GM19455 (cell line): ENCODE results near the gene KDELR3.

ENCODE experiments used
- ATAC-seq: cut with Tn5 transposase; IDR thresholded peaks from one replicate; pipeline ENCODE4 v1.9.1; 2021; ENCODE audit not compliant: unreplicated experiment

The KDELR3 gene

DNA sequence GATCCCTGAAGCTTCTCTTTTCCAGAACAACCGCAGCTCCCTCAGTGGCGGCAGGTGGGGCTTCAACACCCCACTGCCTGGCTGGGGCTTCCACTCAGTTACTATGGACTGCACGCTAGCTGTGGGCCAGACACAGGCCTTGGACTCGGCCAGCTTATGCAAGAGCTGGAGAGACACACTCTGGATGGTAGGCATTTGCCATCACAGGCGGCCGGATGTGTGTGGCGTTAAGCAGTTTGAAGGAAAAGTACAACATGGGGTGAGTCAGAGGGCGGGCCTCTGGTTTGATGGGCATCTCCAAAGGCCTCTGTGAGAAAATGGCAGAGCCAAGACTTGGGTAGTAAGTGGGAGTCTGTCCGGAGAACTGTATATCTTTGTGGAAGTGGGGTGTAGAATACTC, 30.5 kb upstream of the KDELR3 start:
- ATAC-seq, result no peak

DNA sequence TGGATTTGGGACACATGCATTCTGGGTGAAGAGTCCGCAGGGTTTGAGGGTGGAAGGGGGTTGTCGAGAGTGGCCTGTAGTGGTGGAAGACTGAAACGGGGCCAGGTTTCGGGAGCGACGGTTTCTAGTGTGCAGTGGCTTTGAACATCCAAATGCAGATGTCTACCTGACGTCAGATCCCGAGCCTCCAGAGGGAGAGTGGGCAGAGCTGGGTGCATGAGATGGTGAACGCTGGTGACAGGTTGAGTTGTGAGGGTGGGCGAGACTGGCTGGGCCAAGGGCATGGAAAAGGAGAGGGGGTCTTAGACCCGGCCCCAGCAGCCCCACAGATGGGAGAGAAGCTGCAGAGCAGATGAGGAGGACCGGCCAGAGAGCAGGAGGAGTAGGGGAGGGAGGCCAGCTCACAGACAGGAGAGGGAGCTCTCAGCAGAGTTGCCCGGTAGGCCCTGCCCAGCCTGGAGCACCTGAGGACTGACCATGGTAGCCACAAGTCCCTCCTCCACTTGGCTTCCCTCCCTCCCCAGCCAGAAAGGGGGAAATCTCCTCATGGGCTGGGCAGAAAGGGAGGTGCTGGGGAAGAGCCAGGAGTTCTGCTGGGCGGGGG, 27.0 kb upstream of the KDELR3 start:
- no peak for ATAC-seq

DNA sequence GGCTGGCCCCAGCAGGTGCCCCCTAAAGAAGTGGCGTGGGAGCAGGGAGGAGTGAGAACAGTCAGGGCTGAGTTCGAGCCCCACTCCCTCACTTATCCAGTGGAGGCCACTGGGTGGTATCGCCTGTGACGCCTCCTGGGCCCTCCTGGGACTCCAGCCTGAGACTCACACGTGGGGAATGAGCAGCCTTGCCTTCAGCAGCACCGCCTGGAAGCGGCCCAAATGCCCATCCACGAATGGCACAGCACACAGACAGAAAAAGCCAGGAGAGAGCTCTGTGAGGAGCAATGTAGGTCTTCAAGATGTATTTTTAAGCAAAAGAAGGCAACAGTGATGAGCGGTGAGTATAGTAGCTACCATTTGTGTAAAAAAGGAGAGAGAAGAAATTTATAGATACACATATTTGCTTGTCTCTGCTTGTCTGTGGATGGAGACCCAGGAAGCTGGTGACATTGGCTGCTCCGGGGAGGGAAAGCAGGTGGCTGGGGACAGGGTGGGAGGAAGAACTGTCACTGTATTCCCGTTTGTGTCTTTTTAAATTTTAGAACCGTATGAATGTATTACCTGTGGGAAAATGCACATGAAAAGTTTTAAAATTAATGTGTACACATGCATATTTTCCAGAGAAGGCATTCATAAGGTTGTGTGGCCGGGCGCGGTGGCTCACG, 26.1 kb upstream of the KDELR3 start:
- ATAC-seq, result no peak

DNA sequence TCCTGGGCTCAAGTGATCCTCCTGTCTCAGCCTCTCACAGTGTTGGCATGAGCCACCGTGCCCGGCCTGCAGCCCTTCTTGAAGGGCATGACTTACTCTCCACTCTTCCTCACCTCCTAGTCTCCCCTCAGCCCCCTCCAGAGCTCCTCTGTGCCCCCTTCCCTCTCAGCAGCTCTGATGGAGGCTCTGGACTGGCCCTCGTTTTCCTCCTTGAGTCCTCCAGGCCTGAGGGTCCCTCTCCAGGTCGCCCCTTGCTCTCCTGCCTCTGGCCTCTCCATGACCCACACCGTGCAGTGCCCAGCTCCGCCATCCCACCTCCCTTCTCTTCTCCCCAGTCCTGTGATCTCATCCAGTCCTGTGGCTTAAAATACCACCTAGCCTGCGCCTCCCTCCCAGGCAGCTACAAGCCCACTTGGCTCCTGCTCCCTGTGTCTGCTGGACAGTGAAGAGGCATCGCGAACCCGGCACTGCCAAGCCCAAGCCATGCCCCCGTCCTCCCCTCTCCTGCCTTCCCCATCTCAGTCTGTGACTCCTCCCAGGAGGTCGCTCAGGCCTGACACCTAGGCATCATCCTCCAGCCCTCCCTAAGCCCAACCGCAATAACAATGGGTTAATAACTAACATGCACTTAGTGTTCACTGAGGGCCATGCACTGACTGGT, 24.8 kb upstream of the KDELR3 start:
- ATAC-seq, result no peak

DNA sequence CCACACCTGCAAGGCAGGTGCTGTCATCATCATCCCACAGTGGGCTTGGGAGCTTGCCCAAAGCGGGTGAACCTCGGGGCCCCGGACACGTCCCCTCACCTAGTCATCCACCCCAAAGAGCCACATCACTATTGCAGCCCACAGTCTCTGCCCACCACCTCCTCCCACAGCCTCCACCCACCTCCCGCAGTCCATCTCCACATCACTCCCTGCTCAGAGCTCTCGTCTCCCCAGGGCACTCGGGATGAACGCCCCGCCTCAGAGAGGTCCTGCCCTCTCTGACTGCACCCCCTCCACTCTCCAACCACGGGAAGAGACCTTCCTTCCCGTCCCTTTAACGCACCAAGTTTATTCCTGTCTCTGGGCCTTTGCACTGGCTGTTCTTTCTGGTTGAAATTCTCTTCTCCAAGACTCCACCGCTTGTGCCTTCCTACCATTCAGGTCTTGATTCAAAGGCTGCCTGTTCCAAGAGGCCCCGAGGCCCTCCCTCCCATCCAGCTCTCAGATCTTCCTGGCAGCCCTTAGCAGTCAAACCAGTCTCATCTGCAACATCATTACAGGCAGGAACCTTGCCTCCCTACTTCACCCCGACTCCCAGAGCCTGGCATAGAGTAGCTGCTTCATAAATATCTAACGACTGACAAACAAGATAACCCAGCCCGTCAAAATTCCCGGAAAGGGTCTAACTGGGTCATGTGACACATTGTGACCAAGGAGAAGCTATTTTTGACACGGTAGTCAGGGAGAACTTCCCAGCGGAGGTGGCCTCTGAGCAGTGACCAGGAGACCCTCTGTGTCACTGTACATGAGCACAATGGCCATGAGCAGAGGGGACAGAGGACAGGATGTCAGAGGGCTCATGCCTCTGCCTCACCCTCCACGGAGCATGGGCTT, 24.0 kb upstream of the KDELR3 start:
- ATAC-seq, result no peak

DNA sequence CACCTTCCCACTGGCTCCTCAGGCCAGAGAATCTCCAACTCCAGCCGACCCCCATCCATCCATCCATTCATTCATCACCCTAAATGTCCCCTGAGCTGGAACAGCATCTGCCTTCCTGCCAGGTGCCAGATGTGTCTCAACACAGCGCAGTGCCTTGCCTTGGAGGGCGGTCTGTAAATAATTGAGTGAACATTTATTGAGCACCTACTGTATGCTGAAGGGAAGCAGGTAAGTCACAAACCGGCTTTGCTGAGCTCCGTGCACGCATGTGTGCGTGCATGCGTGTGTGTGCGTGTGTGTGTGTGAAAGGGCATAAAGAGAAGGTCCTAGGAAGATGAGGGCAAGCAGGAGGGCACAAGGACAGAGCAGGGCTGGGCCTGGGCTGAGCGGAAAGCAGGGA, 23.1 kb upstream of the KDELR3 start:
- ATAC-seq, result no peak

DNA sequence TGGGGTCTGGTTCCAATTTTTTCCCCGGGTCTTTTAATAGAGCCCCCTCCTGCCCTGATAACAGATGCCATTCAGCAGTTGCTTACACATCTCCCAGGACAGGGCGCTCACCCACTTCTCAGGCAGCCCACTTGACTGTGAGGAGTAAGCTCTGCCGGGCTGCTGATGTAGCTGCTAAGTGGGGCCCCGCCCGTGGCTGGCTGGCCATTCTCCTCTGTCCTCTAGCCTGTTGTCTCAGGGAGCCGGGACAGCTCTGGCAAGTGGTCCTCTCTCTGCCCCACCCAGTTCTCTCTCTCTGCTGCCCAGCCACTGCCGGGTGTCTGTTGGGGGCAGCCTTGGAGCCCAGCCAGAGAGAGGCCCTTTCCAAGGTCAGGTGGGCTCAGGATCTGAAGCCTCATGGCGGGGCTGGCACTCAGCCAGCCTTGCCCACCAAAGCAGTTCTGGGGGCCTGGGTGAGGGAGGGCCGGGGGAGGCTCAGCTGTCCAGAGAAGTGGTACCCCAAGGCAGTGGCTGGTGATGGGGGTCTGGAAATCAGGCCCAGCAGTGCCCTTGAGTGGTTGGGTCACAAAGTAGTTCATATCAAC, 21.8 kb upstream of the KDELR3 start:
- ATAC-seq, result no peak

DNA sequence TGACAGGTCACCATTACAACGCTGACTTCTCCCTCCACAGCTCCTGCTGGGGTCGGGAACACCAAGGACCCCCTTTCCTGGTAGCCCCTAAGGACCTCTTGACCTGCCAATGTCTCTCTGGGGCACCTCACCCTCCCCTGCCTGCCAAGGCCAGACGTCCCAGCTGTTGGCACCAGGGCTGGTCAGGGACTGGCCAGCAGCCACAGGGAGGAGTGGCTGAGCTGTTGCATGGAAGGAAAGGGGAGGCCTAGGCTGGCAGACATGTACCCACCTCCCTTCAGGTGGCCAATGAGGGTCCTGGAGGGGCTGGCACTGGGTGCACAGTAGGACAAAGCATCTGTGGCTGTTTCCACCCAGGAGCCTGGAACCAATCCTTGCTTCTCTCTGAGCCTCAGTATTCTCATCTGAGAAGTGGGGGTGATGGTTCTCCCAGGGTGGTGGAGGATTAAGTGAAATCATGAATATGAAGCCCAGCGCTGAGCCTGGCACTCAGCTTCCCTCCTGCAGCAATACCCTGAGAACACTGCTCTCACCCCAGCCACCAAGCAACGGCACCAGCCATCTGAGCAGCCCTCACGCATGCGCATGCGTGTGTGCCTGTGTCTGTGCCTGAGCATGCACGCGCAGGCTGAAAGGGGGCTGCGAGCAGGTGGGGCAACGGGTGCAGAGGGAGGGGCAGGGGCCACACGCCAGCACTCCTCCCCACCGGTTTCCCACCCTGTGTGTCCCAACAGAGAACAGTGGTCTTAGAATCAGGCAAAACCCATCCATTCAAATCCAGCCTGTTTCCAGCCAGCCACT, 18.8 kb upstream of the KDELR3 start:
- ATAC-seq, result no peak

DNA sequence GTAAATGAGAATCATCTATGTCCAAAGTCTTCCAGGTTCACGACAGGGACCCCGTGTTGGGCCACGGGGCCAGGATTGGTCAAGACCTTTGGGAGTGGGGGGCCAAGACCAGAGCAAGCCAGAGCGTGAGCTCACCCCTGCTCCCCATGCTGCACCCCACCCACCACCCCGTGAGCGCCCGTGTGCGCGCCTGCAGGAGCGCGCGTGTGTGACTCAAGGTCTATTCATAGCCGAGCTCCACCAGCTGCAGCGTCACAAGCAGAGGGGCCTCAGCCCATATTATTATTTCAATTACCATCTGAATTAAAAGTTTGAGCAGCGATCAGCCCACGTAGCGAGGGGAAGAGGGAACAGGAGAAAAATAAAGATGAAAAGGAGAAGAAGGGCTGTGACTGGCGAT, 18.1 kb upstream of the KDELR3 start:
- ATAC-seq, result no peak

DNA sequence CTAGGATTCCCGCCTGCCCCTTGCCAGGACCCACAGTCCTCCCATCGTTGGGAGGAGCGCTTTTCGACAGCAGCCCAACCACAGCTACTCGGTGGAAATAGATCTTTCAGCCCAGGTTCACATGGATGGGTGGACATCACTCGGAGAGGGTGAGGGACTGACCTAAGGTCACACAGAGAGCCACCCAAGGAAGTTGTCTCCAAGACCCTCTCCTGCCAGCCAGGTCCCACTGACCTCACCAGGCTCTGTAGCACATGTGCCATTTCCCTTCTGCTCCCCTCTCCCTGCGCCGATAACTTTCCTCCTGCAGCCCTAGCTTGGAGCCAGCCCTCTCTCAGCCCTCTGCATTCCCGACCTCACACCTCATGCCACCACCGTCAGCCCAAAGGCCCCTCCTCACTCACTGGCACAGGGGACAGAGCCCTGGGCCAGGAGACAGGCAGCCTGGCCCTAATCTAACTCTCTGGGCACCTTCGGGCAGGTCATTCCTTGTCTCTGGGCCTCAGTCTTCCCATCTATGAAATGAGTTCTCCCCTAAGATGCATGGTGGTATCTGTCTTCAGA, 17.6 kb upstream of the KDELR3 start:
- ATAC-seq, result no peak

DNA sequence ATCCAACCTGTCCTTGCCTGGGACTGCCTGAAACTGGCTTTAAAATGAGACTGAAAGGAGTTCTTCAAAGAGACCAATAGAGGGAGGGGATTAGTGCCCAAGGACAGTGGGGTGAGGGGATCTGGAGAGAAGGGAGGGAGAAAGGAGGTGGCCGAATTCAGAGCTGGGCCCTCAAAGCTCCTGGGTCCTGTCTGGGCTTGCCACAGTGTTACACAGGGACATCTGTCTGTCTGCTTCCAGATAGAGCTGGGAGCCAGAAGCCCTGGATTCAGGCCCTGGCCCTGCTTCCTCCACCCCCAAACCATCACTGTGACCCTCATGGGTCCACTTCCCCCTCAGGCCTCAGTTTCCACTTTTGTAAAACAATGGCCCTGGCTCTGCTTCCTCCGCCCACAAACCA, 16.5 kb upstream of the KDELR3 start:
- ATAC-seq, result no peak

DNA sequence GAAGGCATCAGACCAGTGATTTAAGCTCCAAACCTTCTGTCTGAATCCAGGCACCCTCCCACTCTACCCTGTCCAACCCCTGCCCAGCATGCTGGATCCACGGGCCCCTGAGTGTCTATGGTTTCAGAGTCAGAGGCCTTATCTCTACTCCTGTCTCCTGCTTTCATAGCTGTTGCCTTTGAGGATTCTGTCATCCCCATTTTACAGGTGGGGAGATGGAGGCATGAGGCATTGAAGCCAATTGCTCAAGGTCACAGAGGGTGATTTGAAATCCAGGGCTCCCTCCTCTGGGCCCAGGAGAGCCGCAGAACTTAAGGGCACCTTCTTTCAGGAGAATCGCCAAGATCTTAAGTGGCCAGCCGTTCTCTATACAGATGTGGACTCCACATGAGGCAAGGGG, 16.0 kb upstream of the KDELR3 start:
- no peak for ATAC-seq

DNA sequence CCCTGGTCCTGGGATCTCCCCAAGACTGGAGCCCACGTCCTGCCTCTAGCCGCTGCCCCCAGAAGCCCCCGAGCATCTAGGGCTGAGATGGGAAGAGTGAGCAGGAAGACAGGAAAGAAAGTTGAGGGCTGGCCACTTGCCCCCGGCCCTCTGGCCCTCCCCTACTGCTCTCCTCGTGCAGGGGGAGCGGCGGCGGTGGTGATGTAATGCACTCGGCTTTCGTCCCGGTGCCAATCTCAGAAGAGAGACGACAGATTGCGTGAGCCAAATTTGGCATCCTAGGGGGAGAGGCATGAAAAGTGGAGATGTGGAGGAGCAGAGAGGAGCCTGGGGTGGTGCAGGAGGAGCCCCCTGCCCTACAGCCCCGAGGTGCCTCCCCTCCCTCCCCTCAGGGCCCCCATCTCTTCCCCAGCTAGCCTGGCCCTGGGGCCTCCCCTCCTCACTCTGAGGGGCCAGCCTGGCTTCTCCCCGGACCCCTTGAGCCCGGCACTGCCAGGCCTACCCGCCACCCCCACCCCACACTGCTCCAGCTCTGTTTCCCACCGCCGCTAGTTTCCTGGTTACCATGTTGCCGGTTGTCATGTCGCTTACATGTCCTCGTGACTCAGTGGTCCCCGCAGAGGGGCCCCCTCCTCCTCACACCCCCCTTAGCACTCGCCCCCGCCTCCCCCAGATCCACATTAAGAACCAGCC, 15.4 kb upstream of the KDELR3 start:
- ATAC-seq, result no peak

DNA sequence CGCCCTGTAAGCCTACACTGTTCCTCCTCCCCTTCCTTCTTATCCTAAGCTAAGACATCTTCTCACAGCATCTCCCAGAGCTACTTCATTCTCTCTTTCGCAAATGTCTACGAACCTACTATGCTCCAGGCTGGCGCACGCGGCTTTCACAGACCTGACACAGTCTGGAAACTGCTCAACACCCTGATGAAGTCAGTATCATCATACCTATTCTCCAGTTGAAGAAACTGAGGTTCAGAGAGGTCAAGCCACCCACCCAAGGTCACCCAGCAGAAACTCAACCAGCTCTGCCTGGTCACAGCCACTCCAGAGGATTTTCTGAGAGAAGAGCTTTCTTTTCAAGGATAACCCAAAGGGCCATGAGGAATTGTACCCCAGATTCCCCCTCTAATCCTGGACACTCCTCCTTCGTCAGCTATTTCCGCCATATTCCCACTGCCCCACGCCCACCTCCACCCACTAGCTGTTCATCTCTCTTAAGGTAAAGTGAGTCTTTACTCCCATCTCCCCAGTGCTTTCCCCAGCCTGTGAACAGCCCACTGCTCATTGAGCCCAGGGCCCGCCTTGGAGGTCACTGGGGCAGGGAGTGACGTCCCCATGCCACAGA, 14.7 kb upstream of the KDELR3 start:
- ATAC-seq, result no peak

DNA sequence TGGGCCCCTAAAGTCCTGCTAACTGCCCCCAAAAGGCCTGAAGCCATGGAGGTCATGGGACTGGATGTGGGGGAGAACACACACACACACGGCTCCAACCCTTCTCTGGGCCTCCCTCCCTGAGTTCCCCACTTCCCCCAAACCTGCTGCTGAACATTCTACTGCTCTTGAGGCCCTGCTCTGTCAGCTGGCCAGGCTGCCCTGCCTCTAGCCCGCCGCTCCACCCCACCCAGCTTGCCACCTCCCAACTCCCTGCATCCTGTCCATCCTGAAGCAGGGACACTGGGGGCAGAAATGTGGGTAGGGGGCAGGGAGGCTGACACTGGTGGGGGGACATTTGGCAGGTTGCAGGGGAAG, 13.9 kb upstream of the KDELR3 start:
- no peak for ATAC-seq

DNA sequence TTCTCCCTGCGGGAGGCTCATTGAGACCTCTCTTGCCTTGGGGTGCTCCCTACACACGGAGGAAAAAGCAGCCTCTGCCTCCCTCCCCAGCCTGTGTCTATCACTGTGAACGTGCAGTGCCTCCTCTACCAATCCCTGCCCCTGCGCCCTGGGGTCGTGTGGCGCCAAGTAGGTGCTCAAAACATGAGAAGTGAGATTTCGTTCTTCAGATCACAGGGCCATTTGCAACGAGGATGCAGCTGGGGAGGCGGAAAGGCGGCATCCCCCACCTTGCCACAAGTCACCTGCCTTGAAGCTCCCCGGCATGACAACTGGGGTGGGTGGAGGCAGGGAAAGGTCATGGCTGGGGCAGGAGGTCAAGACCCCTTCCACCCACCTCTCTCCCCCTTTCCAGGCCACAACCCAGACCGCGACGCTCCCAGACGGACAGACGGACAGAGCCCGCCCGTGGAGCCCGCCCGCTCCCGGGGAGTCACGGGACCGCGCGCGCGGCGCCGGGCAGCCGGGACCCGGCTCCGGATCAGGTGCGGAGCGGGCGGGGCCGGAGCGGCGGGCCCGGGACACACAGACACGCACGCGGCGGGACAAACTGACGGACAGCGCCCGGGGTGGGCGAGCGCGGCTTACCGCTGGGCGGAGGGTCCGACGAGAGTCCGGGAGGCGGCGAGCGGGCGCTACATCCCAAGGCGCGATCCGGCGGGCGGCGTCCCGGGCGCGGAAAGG, 13.4 kb upstream of the KDELR3 start:
- no peak for ATAC-seq

DNA sequence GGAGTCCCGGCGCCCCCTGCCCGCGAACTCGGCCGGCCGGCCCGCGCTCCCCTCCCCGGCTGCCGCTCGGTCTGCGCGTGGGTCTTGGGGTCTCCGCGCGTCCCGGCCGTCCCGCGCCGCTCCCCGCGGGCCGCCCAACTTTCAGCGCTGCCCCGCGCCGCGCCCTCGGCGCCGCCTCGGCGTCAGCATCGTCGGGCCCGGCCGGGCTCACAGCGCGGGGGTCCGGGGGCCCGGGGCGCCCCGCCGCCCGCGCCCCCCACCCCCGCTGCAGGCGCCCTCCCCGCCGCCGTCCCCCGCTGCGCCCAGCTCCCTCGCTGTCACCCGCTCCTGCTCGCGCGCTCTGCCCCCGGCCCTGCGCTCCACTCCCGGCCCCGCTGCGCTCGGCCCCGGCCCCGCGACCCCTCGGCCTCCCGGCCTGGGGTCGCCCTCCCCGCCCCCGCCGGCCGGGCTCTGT, 12.8 kb upstream of the KDELR3 start, which contains the start of gene KCNJ4:
Gene KCNJ4, minus strand, starts transcription at position 124 of the 454 bp plus-strand sequence. CDS start 27,067 bp downstream, outside the sequence.
- no peak for ATAC-seq

DNA sequence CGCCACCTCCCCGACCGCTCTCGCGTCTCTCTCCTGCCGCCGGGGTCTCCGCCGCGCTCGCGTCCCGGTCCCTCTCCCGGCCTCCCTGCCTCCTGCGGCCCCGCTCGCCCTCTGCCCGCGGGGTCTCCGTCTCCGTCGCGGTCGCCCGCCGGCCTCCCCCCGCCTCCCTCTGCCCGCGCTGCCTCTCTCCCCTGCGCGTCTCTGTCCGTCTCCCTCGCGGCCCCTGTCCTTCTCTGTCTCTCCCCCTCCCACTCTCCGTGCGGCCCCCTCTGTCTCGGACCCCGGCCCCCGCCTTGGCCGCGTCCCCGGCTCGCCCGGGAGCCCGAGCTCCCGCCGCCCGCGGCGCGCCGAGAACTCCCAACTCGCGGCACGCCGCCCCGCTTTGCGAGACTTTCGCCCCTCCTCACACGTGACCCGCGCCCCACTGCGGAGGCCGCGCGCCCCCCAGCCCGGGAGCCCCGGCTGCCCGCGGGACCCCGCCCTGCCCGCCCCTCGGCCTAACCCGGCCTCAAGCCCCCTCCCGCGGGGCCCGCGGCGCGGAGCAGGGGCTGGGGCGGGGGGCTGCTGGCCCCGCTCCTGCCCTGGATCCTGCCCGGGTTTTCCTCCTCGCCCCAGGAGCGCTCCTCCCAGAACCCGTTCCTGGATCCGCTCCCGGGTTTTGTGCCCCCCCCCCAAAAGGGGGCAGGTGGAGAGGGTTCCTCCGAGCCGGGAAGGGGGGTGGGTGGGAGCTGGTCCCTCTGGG, 12.2 kb upstream of the KDELR3 start:
- ATAC-seq, result no peak
